Liver (tissue), 2 donors: Measurements from ENCODE around the gene ABHD14A.

Experiments used
- ZBTB33 ChIP-seq: IDR thresholded peaks from 2 replicates; pipeline ENCODE4 v1.6.1; 2016; ENCODE audit warnings: antibody characterized with exemption
- TF ChIP-seq, protein P1 (sequence below): fragments of 150-350 bp; IDR thresholded peaks from 2 replicates; pipeline ENCODE4 v1.5.1; 2017; ENCODE audit warnings: improper control_type of control experiment, low read depth, low read length; ENCODE audit not compliant: missing input control
- TF ChIP-seq, protein P2 (sequence below): IDR thresholded peaks from 2 replicates; pipeline ENCODE4 v1.6.1; 2016; ENCODE audit warnings: antibody characterized with exemption, mild to moderate bottlenecking
- TF ChIP-seq, protein P3 (sequence below): IDR thresholded peaks from 2 replicates; pipeline ENCODE4 v1.6.1; 2016; ENCODE audit warnings: antibody characterized with exemption
- donor health status: healthy.

- TF ChIP-seq, protein P1, sequence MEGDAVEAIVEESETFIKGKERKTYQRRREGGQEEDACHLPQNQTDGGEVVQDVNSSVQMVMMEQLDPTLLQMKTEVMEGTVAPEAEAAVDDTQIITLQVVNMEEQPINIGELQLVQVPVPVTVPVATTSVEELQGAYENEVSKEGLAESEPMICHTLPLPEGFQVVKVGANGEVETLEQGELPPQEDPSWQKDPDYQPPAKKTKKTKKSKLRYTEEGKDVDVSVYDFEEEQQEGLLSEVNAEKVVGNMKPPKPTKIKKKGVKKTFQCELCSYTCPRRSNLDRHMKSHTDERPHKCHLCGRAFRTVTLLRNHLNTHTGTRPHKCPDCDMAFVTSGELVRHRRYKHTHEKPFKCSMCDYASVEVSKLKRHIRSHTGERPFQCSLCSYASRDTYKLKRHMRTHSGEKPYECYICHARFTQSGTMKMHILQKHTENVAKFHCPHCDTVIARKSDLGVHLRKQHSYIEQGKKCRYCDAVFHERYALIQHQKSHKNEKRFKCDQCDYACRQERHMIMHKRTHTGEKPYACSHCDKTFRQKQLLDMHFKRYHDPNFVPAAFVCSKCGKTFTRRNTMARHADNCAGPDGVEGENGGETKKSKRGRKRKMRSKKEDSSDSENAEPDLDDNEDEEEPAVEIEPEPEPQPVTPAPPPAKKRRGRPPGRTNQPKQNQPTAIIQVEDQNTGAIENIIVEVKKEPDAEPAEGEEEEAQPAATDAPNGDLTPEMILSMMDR: no peak
- TF ChIP-seq ZBTB33: no peak
- TF ChIP-seq, protein P2, sequence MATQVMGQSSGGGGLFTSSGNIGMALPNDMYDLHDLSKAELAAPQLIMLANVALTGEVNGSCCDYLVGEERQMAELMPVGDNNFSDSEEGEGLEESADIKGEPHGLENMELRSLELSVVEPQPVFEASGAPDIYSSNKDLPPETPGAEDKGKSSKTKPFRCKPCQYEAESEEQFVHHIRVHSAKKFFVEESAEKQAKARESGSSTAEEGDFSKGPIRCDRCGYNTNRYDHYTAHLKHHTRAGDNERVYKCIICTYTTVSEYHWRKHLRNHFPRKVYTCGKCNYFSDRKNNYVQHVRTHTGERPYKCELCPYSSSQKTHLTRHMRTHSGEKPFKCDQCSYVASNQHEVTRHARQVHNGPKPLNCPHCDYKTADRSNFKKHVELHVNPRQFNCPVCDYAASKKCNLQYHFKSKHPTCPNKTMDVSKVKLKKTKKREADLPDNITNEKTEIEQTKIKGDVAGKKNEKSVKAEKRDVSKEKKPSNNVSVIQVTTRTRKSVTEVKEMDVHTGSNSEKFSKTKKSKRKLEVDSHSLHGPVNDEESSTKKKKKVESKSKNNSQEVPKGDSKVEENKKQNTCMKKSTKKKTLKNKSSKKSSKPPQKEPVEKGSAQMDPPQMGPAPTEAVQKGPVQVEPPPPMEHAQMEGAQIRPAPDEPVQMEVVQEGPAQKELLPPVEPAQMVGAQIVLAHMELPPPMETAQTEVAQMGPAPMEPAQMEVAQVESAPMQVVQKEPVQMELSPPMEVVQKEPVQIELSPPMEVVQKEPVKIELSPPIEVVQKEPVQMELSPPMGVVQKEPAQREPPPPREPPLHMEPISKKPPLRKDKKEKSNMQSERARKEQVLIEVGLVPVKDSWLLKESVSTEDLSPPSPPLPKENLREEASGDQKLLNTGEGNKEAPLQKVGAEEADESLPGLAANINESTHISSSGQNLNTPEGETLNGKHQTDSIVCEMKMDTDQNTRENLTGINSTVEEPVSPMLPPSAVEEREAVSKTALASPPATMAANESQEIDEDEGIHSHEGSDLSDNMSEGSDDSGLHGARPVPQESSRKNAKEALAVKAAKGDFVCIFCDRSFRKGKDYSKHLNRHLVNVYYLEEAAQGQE: no peak
- TF ChIP-seq, protein P3, sequence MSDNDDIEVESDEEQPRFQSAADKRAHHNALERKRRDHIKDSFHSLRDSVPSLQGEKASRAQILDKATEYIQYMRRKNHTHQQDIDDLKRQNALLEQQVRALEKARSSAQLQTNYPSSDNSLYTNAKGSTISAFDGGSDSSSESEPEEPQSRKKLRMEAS: no peak
Measured at GRCh38 chr3:51932471-51933370, 42.1 kb upstream of the ABHD14A start.
